ENCODE results near the gene MUC21. TPM values are rescaled to one million over a fixed set of nuclear protein-coding genes. Genes with fewer than 3 reads are reported as not detected.

MUC21 gene
- total and polyA plus RNA-seq, 9 of the 15 experiments (the other 6 are each of a cell fraction or from before 2014, with no cell fraction given) = not detected

DNA sequence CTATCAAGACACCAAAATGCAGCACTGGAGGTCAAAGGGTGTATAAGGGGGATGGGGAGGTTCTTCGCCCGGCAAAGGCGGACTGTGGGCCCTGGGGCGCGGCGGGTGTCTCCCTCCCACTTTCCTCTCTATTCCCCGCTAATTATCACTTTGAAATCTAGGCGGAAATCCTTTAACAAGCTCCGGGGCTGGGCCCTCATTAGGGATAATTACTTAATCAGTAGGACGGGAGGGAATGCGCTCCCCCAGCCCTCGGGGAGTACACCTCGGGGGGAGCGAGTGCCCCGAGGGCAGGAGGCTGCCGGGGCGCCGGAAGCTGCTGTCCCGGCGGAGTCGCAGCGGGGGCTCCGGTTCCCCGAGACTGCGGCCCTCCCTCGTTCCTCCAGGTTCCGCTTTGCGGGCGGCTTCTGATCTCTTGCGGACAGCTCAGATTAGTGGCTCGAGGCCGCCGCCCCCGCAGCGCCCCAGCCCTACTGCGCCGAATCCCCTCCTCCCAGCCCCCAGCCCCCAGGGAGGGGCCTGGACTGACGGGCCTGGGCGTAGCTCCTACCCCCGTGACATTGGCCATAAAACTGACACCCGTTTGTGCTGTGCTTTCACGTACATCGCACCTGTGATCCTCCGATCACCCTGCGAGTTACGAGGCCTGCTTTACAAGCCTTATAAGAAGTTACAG, 28.0 kb upstream of the MUC21 start (continued):
- no peak for TF ChIP-seq ZNF217 (CRISPR knock-in tag; IDR thresholded peaks at IDR 0.05)
- TF ChIP-seq SMAD2 (IDR thresholded peaks at IDR 0.05; ENCODE audit: low read depth, low read length) = no peak
- TF ChIP-seq, protein P1, sequence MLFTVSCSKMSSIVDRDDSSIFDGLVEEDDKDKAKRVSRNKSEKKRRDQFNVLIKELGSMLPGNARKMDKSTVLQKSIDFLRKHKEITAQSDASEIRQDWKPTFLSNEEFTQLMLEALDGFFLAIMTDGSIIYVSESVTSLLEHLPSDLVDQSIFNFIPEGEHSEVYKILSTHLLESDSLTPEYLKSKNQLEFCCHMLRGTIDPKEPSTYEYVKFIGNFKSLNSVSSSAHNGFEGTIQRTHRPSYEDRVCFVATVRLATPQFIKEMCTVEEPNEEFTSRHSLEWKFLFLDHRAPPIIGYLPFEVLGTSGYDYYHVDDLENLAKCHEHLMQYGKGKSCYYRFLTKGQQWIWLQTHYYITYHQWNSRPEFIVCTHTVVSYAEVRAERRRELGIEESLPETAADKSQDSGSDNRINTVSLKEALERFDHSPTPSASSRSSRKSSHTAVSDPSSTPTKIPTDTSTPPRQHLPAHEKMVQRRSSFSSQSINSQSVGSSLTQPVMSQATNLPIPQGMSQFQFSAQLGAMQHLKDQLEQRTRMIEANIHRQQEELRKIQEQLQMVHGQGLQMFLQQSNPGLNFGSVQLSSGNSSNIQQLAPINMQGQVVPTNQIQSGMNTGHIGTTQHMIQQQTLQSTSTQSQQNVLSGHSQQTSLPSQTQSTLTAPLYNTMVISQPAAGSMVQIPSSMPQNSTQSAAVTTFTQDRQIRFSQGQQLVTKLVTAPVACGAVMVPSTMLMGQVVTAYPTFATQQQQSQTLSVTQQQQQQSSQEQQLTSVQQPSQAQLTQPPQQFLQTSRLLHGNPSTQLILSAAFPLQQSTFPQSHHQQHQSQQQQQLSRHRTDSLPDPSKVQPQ (CRISPR knock-in tag; IDR thresholded peaks at IDR 0.05; ENCODE audit: borderline replicate concordance) = no peak
- TF ChIP-seq GABPA (tag; conservative IDR thresholded peaks at IDR 0.05; ENCODE audit: low read depth) = peak; percentile 96
- TF ChIP-seq, protein P2, sequence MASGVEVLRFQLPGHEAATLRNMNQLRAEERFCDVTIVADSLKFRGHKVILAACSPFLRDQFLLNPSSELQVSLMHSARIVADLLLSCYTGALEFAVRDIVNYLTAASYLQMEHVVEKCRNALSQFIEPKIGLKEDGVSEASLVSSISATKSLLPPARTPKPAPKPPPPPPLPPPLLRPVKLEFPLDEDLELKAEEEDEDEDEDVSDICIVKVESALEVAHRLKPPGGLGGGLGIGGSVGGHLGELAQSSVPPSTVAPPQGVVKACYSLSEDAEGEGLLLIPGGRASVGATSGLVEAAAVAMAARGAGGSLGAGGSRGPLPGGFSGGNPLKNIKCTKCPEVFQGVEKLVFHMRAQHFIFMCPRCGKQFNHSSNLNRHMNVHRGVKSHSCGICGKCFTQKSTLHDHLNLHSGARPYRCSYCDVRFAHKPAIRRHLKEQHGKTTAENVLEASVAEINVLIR (CRISPR knock-in tag; IDR thresholded peaks at IDR 0.05) = no peak
- peak; percentile 74 for TF ChIP-seq POLR2A (conservative IDR thresholded peaks at IDR 0.05)
- TF ChIP-seq NCOA1 (IDR thresholded peaks at IDR 0.05; ENCODE audit: low read depth) = peak; percentile 97
- TF ChIP-seq, protein P3, sequence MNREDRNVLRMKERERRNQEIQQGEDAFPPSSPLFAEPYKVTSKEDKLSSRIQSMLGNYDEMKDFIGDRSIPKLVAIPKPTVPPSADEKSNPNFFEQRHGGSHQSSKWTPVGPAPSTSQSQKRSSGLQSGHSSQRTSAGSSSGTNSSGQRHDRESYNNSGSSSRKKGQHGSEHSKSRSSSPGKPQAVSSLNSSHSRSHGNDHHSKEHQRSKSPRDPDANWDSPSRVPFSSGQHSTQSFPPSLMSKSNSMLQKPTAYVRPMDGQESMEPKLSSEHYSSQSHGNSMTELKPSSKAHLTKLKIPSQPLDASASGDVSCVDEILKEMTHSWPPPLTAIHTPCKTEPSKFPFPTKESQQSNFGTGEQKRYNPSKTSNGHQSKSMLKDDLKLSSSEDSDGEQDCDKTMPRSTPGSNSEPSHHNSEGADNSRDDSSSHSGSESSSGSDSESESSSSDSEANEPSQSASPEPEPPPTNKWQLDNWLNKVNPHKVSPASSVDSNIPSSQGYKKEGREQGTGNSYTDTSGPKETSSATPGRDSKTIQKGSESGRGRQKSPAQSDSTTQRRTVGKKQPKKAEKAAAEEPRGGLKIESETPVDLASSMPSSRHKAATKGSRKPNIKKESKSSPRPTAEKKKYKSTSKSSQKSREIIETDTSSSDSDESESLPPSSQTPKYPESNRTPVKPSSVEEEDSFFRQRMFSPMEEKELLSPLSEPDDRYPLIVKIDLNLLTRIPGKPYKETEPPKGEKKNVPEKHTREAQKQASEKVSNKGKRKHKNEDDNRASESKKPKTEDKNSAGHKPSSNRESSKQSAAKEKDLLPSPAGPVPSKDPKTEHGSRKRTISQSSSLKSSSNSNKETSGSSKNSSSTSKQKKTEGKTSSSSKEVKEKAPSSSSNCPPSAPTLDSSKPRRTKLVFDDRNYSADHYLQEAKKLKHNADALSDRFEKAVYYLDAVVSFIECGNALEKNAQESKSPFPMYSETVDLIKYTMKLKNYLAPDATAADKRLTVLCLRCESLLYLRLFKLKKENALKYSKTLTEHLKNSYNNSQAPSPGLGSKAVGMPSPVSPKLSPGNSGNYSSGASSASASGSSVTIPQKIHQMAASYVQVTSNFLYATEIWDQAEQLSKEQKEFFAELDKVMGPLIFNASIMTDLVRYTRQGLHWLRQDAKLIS (CRISPR knock-in tag; IDR thresholded peaks at IDR 0.05) = no peak
- peak; percentile 100 for TF ChIP-seq TAF1 (IDR thresholded peaks at IDR 0.05; ENCODE audit: control insufficient read depth, extremely low read depth, insufficient read depth, low read length, severe bottlenecking)
- no peak for TF ChIP-seq EWSR1 (IDR thresholded peaks at IDR 0.05; ENCODE audit: borderline replicate concordance, low read depth, partially characterized antibody)
- TF ChIP-seq COPS2 (conservative IDR thresholded peaks at IDR 0.05) = no peak
- TF ChIP-seq FIP1L1 (IDR thresholded peaks at IDR 0.05; ENCODE audit: low read depth, low read length, poor library complexity, severe bottlenecking) = peak; percentile 66
- TF ChIP-seq ZNF316 (IDR thresholded peaks at IDR 0.05) = no peak
- peak in 1 of 2 experiments; percentile 70; a peak in 2 of 4 replicates for TF ChIP-seq TBL1XR1 (IDR thresholded peaks at IDR 0.05; ENCODE audit: low read length in 2 of 2)
- TF ChIP-seq ZNF668 (CRISPR knock-in tag; IDR thresholded peaks at IDR 0.05) = no peak
- no peak; the same call in 1 of the 2 replicates for TF ChIP-seq GATAD2B (IDR thresholded peaks at IDR 0.05; ENCODE audit: borderline replicate concordance)
- TF ChIP-seq HDAC1 (IDR thresholded peaks at IDR 0.05) = peak in 1 of 2 experiments; percentile 63; a peak in 2 of 4 replicates
- TF ChIP-seq ZNF3 (CRISPR knock-in tag; IDR thresholded peaks at IDR 0.05) = no peak
- TF ChIP-seq RBM22 (IDR thresholded peaks at IDR 0.05; ENCODE audit: low read depth, low read length, poor library complexity, severe bottlenecking) = peak; percentile 48
- no peak for TF ChIP-seq NFRKB (IDR thresholded peaks at IDR 0.05; ENCODE audit: low read depth)
- TF ChIP-seq FOXA1 (IDR thresholded peaks at IDR 0.05; ENCODE audit: borderline replicate concordance) = no peak
- no peak for TF ChIP-seq HDGF (IDR thresholded peaks at IDR 0.05)
- TF ChIP-seq ZNF780A (CRISPR knock-in tag; IDR thresholded peaks at IDR 0.05) = no peak
